Suppressor macrophage treated with lipopolysaccharide for 4 hours (primary cell): ENCODE data around the gene HSPA6.
"Not testable (repeated sequence)": the region's sequence is repeated elsewhere in the genome, so short reads cannot be mapped to it uniquely, and the experiment has no call there.

Experiments
- DNase-seq: peaks from one replicate; pipeline ENCODE4 v3.0.0-alpha.2; 2020

Gene HSPA6

DNA sequence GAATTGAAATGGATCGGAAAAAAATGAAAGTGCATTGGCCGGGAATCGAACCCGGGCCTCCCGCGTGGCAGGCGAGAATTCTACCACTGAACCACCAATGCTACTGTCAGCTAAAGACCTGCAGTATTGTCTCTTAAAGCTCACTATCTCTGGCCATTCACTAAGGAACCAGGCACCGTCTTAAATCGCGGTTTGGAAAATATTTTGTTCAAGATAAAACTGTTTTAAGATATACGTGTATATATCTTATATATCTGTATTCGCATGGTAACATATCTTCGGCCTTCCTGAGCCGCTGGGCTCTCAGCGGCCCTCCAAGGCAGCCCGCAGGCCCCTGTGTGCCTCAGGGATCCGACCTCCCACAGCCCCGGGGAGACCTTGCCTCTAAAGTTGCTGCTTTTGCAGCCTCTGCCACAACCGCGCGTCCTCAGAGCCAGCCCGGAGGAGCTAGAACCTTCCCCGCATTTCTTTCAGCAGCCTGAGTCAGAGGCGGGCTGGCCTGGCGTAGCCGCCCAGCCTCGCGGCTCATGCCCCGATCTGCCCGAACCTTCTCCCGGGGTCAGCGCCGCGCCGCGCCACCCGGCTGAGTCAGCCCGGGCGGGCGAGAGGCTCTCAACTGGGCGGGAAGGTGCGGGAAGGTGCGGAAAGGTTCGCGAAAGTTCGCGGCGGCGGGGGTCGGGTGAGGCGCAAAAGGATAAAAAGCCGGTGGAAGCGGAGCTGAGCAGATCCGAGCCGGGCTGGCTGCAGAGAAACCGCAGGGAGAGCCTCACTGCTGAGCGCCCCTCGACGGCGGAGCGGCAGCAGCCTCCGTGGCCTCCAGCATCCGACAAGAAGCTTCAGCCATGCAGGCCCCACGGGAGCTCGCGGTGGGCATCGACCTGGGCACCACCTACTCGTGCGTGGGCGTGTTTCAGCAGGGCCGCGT is at the start of gene HSPA6:
Gene HSPA6 (plus strand): TSS at position 724 of the 925 bp plus-strand sequence. CDS start 119 bp downstream, at position 843.
- DNase-seq = peak; percentile 81

DNA sequence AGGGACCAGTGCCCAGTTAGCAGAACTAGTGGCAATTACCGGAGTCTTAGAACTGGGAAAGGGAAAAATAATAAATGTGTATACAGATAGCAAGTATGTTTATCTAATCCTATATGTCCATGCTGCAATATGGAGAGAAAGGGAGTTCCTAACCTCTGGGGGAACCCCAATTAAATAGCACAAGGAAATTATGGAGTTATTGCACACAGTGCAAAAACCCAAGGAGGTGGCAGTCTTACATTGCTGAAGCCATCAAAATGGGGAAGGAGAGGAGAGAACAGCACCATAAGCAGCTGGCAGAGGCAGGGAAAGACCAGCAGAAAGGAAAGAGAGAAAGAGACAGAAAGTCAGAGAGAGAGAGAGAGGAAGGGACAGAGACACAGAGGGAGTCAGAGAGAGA is 46.6 kb upstream of the HSPA6 start:
- DNase-seq = not testable (repeated sequence)

DNA sequence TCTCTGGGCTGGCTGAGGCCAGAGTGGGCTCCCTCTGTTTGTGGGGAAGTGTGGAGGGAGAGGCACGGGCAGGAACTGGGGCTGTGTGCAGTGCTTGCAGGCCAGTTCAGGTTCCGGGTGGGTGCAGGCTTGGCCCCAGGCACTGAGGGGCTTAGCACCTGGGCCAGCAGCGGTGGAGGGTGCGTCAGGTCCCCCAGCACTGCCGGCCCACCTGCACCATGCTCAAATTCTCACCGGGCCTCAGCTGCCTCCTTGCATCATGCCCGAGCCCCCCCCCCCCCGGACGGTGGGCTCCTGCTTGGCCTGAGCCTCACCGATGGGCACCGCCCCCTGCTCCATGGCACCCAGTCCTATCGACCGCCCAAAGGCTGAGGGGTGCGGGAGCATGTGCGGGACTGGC is 45.4 kb upstream of the HSPA6 start:
- DNase-seq = no peak

DNA sequence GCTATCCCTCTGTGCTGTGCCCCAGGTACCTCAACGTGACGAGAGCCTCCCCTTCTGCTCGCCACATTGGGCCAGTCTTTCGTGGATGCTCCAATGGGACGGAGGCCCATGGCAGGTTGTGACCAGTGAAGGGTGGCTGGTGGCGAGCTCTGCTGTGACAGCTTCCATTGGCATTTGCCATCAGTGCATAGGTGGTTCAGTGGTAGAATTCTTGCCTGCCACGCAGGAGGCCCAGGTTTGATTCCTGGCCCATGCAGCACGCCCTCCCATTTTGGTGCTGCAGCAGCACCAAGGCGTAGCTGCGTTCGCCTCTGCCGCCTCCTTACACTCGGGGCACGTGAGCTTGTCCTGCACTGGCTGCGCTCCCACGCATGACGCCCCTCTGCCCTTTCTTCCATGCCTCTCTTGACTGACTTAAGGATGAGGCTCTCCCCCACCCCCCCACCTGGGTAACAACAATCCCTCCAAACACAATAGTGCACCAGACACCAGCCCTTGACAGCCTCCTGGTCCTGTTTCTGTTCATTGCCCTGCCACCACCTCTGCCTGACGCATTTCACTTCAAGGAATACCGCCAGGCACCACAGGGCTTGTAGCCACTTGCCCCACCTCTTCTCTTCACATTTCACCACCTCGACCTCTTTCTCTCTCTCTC is 43.8 kb upstream of the HSPA6 start:
- no peak for DNase-seq

DNA sequence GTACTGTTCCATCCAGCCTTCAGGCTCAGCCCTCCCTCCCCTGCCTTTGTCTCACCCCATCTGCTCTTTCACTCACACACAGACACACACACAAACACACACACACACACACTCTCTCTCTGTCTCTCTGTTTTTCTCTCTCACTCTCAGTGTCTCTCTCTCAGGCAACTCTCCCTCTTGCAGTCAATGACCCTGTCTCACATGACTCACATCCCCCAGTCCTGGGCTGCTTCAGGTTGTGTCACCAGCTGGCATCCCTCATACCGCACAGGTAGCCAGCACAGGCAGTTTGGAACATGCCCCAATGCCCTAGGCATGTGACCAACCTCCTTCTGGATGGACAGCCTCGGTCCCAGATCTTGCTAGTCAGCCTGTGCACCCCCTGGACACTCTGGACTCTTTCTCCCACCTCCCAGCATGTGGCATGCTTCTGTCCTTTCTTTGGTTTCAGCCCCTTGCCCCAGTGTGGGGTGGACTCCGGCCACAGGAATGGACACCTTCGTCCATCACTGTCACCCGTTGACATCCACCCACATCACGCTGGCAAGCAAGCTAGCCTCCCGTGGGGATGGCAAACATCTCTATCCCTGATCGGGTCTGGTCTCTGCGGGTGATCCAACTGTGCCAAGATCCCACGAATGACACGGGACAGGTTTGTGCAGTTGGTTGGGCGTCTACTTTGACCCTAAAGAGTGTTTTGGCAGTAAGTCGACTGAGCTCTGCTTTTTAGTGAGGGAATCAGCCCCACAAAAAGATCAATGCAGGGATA is 42.5 kb upstream of the HSPA6 start:
- no peak for DNase-seq

DNA sequence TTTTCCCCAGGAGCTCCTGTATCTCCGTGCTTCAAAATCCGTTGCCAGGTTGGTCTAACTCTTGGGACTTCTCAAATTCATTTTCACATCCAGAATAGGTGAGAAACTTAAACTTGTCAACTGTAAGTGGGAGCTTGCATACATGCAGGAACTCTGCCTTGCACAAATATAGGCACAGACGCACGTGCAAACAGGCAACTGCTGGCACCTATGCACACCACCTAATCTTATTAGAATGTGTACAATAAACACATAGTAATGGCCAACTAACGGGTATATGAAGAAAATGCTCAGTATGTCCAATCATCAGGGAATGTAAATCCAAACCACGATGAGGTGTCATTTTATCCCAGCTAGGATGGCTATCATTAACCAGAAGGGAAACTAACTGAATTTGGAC is 41.7 kb upstream of the HSPA6 start:
- no peak for DNase-seq

DNA sequence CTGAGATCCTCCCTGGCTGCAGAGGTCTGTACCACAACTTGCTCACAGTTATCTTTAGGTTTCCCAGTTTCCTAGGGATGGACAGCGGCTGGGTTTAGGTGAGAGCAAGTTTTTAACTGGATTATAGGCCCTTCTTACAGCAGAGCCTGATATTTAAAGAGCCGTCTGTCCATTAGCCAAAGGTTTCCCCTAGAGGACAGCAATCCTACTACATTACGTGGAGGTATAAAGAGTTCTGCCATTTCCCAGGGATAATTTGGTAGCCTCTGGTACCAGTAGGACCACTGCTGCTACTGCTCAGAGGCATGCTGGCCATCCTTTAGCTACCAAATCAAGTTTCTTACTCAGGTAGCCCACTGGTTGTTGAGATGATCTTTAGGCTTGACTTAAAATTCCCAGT is 41.0 kb upstream of the HSPA6 start:
- no peak for DNase-seq

DNA sequence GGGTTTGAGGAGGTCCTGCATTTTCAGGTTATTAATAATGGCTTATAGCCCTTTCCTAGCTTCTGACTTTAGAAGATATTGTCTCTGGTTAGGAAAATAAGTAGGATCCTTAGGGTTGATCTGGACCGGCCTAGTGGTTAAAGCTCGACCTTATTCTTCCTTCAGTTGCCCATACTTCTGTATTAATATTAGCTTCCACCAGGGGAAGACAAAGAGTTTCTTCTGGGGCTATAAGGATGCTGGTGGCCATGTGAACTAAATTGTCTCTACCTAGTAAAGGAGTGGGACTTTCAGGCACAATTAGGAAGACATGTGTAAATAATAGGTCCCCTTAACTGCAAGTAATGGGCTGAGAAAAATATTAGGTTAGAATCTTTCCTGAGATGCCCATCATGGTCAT is 39.7 kb upstream of the HSPA6 start:
- DNase-seq = peak; percentile 52

DNA sequence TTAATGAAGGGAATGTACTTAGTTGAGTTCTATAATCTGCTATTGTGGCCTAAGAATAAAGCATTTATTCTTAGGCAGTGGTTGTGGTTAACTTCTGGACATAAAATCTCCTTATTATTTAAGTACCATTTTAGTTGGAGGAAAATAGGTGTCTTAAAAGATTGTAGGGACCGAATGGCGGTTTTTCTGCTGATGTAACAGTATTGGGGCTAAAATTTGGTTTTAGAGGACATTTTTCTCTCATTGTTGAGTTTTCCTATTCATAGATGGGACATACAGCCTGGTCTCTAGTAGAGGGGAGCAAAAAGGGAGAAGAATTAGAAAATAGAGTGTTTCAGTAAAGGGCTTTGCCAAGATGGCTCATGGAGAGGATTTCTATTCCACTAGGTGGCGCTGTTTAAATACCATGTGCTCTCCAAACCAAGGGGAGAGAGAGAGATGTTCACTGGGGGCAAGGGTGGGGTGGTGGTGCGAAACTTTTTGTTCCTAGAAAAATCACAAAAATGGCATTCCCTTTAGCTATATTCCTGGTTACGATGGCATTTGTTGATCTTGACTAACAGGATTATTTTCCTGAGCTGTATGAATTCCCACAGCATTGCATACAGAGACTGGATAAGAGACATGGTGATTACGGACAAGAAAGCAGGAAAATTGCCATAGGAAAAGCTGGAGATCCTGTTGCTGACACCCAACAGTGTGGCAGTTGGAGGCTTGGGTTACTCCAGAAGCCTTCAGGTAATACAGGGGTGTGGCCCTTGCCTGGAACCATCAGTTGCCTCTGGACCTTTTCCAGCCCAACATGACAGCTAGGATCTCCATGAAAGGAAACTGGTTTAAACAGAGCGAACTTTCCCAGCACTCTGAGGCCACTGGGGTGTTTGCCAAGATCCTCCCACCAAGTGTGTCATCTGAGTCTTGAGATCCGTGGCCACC is 37.3 kb upstream of the HSPA6 start:
- peak; percentile 88 for DNase-seq

DNA sequence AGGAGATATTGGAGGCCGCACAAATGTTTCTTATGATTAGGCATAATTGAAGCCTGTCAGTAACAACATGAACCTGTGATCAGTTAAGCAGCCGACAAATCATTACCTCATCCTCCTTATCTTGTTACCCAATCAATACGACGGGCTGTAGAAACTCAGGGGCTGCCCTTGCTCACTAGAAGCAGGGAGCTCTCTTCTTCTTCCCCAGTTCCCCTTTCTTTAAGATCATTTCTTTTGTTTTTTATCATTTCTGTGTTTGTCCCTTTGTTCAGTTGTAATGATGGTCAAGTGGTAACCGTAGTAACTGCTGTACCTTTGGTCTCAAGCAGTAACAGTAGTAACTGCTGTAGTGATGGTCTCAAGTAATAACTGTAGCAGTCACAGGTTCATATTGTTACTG is 32.9 kb upstream of the HSPA6 start:
- DNase-seq = peak; percentile 57

DNA sequence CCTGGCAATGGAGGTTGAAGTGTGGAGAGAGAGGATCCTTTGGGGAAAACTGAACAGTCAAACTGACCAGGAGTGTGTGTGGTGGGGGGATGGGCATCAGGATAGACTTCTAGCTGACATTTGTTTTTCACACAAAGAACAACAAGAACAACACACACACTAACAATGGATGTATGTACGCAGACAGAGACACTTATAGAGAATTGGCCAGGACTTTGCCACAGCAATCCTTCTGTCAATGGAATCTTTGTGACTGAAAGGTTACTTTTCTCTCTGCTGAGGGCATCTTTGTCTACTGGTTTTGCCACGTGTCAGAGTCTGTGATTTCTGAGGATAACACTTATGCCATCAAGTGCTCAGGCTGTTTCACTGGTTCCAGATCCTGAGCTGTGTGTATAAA is 31.5 kb upstream of the HSPA6 start:
- no peak for DNase-seq

DNA sequence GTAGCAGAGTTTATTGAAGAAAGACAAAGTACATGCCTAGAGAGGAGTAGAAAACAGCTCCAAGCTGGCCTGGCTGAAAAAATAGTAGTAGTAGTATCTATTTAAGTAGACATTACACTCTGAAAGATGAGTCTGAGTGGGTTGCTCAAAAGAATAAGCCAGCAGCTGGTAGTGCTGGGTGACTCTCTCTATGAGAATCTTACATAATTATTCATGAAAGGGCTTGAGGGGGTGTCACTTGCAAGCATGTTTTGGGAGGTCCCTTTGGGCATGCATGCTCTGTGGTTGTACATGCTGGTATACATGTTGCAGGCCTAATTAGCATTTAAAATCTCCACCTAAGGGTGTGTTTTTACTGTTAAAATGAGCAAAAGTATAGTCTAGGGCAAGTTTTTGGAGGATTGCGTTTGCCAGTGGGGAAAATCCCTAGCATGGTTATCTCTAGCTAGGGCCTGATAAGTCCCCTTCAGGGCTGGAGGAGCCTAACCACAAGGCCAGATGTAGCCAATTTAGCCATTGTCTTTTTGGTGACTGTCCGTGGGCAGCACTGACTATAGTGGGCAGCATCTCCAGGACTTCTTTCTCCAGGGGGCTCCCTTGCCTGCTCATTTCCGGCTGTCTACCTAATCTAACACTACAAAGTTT is 30.1 kb upstream of the HSPA6 start:
- DNase-seq = no peak

DNA sequence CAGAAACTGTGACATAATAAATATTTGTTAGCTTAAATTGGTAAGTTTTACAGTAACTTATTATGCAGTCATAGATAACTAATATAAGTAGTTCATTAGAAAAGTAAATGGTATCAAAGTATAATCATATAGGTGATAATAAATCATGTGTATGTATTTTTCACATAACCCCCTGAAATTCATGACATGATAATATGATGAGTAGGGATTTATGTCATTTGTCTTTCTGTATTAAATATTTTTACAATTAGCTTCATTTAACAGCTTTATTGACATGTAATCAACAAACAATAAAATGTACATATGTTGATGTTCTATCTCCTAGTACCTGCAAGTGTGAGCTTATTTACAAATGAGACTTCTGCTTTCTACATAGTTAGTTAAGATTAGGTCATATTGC is 28.9 kb upstream of the HSPA6 start:
- no peak for DNase-seq

DNA sequence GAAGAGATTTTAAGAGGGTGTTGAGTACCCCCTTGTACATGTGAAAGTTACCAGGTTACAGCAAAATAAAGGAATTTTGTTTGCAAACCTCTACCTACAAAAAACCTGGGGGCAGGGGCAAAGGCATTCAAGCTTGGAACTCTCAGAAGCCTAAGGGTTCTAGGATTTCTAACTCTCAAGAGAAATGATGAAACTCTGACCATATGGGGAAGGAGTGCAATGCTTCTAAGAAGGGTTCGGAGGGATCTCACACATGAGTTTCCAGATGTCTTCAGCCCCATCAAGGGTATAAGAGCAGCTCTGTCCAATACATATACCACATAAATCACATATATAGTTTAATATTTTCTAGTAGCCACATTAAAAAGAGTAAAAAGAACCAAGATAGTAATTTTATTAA is 26.4 kb upstream of the HSPA6 start:
- DNase-seq = no peak

DNA sequence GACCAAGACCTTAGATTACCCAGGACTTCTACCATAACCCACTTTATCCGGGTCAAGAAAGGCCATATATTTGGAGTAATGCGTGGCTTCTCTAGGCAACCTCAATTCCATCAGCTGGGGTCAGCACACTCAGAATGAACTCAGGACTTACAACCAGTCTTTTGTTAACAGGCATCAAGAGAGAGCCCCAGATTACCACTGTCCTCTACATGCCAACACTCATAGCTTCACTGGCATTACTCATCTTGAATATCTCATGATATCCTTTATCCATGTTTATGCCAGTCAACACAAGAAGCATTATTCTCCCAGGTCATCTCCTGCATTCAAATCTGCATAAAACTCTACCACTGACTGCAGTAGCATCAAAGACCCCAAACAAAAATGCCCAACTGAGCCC is 25.7 kb upstream of the HSPA6 start:
- DNase-seq = peak; percentile 53

DNA sequence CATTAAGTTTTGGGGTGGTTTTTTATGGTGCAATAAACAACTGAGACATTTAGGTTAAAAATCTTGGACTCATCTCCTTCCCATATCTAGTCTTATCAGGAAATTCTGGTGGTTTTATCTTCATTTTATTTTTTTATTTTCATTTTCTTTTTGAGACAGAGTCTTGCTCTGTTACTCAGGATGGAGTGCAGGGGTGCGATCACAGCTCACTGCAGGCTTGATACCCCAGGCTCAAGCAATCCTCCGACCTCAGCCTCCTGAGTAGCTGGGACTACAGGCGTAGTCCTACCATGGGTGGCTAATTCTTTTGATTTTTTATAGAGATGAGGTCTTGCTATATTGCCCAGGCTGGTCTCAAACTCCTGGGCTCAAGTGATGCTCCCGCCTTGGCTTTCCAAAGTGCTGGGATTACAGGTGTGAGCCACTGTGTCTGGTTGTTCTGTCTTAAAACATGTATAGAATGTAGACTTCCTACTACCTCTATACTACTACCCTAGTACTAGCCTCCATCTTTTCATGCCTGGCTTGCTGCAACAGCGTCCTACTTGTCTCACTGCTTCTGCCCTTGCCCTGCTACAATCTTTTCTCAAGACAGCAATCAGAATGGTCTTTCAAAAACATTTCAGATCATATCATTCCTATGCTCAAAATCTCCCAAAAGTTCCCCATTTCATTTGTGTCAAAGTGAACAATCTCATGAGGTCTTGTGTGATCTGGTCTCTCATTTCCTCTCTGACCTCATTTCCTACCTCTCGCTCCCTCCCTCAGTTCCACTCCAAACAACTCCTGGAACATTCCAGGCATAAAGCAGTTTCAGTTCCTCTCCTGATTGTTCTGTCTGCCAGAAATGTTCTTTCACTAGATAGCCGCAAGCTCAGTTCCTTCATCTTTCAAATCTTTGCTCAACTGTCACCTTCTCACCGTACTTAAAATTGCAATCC is 25.0 kb upstream of the HSPA6 start:
- peak; percentile 92 for DNase-seq

DNA sequence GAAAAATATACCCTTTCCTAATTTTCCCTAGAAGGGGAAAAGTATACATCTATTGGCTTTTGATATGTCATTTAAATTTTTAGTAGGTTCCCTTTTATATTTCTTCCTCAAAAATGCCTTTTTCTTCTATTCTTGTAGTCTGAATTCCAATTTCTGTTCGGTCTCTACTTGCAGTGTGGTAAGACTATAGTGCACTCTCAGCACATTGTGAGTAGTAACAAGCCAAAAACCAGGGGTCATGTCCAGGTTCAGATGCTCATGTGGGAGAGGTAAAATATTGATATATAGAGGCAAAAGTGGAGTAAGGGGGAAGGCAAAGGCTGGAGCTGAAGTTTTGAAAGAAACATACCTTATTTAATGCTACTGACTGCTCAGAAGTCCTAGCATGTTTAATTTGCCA is 23.1 kb upstream of the HSPA6 start:
- DNase-seq = no peak

DNA sequence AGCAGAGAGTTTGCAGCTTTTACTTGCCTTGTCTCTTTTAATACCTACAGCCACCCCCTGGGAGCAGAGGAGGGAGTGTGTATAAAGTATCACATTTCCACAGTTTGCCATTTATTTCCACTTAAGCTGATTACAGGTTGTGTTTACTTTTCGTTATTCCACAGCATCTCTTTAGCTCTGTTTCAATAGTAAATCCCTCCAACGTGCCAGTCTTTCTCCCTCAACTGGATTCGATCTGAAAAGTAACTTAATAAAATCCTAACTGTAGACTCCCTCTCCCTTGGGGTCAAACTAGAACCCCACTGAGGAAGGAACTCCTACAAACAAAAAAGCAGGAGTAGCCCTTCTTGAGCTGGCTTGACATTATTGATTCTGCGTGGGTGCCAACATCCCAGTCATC is 22.2 kb upstream of the HSPA6 start:
- DNase-seq = no peak

DNA sequence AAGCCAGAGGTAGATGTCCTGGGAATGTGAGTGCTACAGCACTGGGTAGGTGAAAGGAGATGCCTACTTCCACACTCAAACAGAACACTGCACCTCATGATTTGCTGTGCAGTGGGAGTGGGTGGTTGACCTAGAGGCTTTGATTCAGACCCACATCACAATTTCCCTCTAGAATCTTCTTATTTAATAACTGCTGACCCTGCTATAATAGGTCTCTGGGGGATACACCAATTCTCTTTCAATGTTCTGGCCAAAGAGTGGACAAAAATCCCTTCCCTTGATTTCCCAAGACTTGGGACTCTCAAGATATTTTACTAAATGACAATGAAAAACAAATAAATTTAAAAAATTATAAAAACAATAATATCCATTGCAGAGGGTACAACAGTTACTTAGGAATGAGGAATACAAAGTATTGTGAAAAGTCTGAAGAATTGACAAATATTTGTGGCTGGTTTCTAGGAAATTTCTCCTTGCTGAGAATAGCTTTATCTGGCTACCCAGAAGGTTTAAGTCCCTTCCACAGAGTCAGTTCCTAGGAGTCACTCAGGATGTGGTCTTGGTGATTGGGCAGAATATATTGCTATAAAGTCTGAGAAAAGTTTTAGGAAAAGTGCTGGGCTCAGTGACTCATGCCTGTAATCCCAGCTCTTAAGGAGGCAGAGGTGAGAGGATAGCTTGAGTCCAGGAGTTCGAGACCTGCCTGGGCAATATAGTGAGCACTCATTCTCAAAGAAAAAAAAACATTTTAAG is 21.5 kb upstream of the HSPA6 start:
- DNase-seq = peak; percentile 54

DNA sequence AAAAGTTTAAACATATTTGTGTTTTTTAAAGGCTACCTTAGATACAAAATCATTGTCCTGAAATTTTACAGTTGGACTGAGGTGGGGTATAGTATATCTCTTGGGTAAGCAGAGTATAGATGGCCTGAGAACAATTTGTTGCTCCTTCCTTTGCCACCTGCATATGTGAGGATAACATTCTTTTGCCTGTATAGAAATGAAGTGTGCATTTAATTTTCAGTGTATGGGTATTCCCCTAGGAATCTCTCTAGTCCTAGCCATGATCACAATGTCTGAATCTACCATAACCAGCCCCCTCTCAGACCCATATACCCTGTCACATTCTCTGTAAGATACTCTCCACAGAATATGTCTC is 21.0 kb upstream of the HSPA6 start:
- DNase-seq = no peak
